Nephron progenitor cell (in vitro differentiated cells): Measurements from ENCODE around the gene SEMG2.

ENCODE experiments used
- DNase-seq: peaks from one replicate; pipeline ENCODE4 v3.0.0; 2021
- H3K27ac Mint-ChIP-seq: 2 replicates; pipeline ENCODE4 v1.8.0; 2021; ENCODE audit warnings: mild to moderate bottlenecking, moderate library complexity, mixed read lengths
- H3K27me3 Mint-ChIP-seq: 2 replicates; pipeline ENCODE4 v1.8.0; 2021; ENCODE audit warnings: mild to moderate bottlenecking, low read depth, mixed read lengths; ENCODE audit not compliant: poor library complexity
- H3K36me3 Mint-ChIP-seq: 2 replicates; pipeline ENCODE4 v1.8.0; 2021; ENCODE audit warnings: low read depth, mixed read lengths
- H3K4me1 Mint-ChIP-seq: 2 replicates; pipeline ENCODE4 v1.8.0; 2021; ENCODE audit warnings: mixed read lengths
- H3K4me3 Mint-ChIP-seq: 2 replicates; pipeline ENCODE4 v1.8.0; 2021; ENCODE audit warnings: mild to moderate bottlenecking, moderate library complexity, mixed read lengths
- H3K9me3 Mint-ChIP-seq: 2 replicates; pipeline ENCODE4 v1.8.0; 2021; ENCODE audit warnings: mild to moderate bottlenecking, moderate library complexity, mixed read lengths
- TF ChIP-seq, protein P1 (sequence below): fragments of 200-600 bp; sonication (generic); IDR thresholded peaks from 2 replicates; pipeline ENCODE4 v1.5.0; 2021; ENCODE audit warnings: antibody characterized with exemption

The SEMG2 gene

DNA sequence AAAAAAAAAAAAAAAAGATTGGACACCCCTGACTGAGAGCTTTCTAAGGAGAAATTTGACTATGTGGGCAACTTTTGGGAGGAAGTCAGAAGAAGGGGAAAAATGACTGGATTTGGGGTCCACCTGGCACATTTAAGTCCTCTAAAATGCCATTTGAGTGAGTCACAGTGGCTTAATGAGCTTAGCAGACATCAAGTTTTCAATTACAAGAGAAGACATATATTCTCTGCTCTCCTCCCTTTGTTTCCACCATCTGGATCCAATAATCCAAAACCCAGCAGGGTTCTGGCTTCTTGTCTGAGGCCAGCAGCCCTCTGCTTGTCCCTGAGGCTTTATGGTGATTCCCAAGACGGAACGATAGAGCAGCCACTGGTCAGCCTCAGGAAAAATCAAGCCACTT lies 39.5 kb upstream of the SEMG2 start:
- Mint-ChIP-seq H3K4me3 (no peak overlapping the region), H3K27me3 (peaks cover 7% of the 10 kb centered on the region), H3K4me1 (no peaks in the 10 kb centered on the region), H3K36me3 (no peaks in the 10 kb centered on the region), H3K9me3 (no peaks in the 10 kb centered on the region), H3K27ac (peak overlapping the region; percentile 94)
- DNase-seq: no peak
- TF ChIP-seq, protein P1, sequence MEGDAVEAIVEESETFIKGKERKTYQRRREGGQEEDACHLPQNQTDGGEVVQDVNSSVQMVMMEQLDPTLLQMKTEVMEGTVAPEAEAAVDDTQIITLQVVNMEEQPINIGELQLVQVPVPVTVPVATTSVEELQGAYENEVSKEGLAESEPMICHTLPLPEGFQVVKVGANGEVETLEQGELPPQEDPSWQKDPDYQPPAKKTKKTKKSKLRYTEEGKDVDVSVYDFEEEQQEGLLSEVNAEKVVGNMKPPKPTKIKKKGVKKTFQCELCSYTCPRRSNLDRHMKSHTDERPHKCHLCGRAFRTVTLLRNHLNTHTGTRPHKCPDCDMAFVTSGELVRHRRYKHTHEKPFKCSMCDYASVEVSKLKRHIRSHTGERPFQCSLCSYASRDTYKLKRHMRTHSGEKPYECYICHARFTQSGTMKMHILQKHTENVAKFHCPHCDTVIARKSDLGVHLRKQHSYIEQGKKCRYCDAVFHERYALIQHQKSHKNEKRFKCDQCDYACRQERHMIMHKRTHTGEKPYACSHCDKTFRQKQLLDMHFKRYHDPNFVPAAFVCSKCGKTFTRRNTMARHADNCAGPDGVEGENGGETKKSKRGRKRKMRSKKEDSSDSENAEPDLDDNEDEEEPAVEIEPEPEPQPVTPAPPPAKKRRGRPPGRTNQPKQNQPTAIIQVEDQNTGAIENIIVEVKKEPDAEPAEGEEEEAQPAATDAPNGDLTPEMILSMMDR: no peak

DNA sequence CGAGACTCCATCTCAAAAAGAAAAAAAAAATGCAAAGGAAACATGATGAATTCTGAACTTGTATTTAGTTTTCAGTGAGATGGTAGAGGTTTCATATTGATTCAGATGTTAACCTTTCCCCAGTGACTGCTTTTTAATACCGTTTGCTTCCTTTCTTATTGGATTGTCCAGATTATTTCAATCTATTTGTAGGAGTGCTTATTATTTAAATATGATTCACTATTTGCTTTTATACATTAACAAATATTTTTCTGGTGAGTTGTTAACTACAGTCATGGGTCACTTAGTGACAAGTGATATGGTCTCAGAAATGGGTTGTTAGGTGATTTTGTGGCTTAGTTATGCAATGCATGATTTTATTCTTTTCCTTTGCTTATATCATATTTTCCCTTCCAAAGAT lies 38.1 kb upstream of the SEMG2 start:
- no peaks in the 10 kb centered on the region for H3K36me3 Mint-ChIP-seq
- TF ChIP-seq, protein P1: no peak
- no peaks in the 10 kb centered on the region for H3K9me3 Mint-ChIP-seq
- no peak overlapping the region for H3K4me3 Mint-ChIP-seq
- no peaks in the 10 kb centered on the region for H3K4me1 Mint-ChIP-seq
- no peak for DNase-seq
- peaks cover 8% of the 10 kb centered on the region for H3K27me3 Mint-ChIP-seq
- H3K27ac Mint-ChIP-seq: no peak overlapping the region

DNA sequence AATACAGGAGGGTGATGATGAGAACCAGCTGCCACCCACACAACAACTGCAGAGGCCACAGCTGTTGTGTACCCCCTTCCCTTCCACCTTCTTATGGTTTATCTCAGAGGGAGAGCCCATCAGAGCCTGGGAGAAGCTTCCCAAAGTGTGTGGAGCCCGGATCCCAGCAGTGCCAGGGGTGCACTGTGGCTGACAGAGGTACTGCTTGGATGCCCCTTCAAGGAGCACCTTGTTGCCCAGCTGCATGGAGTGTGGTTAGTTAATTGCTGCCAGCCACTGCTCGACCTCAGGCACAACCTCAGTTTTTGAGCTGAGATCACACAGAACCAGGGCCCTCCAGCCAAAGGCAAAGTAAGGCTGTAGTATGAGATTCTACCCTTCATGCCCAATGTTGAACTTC lies 33.5 kb upstream of the SEMG2 start:
- TF ChIP-seq, protein P1: no peak
- H3K27ac Mint-ChIP-seq: no peak overlapping the region
- H3K9me3 Mint-ChIP-seq: no peaks in the 10 kb centered on the region
- no peak for DNase-seq
- H3K36me3 Mint-ChIP-seq: no peaks in the 10 kb centered on the region
- peaks cover 14% of the 10 kb centered on the region for H3K27me3 Mint-ChIP-seq
- H3K4me3 Mint-ChIP-seq: no peak overlapping the region
- no peaks in the 10 kb centered on the region for H3K4me1 Mint-ChIP-seq

DNA sequence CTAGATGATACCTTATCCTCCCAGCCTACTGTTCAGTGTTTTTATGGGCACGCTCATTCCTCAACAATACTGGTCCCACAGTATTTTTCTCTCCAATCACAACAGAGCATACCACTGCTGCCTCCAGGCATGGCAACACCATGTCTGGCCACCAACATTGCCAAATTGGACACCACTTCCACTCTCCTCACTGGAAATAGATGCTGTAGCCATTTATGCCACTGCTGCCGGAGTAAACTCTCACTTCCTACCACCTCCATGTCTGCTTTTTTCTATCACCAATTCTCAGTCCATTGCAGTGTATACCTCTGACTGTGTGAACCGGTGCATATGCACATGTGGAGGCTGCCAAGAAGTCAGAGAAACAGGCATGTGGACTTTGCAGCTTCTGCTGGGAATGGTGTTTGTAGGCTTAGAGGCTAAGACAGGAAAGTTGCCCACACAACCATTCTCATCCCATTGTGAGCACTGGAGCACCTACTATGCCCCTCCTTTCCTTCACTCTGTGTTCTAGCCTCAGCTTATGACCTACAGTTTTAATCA lies 32.0 kb upstream of the SEMG2 start:
- peaks cover 12% of the 10 kb centered on the region for H3K27me3 Mint-ChIP-seq
- H3K9me3 Mint-ChIP-seq: no peaks in the 10 kb centered on the region
- DNase-seq: no peak
- H3K27ac Mint-ChIP-seq: no peak overlapping the region
- H3K4me1 Mint-ChIP-seq: no peaks in the 10 kb centered on the region
- TF ChIP-seq, protein P1: no peak
- H3K36me3 Mint-ChIP-seq: no peaks in the 10 kb centered on the region
- H3K4me3 Mint-ChIP-seq: no peak overlapping the region

DNA sequence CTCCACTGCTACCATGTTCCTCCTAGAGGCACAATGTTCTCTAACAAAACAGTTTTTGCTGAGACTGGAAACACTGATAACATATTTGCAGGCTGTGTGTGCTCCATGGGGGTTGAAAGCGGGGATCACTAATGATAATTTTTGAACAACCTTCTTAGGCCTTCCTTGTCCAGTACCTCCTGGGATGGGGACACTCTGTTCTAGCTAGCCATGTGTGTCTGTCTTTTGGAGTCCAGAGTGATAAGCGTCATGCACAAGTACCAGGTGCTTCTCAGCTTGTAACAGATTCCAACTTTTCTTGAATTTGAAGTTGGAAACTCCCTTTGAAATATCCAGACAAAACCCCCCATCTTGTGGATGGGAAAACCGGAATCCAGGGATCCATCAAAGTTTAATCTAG lies 31.3 kb upstream of the SEMG2 start:
- no peak overlapping the region for H3K4me3 Mint-ChIP-seq
- TF ChIP-seq, protein P1: no peak
- H3K9me3 Mint-ChIP-seq: no peaks in the 10 kb centered on the region
- no peak for DNase-seq
- peaks cover 8% of the 10 kb centered on the region for H3K27me3 Mint-ChIP-seq
- no peaks in the 10 kb centered on the region for H3K4me1 Mint-ChIP-seq
- H3K36me3 Mint-ChIP-seq: no peaks in the 10 kb centered on the region
- no peak overlapping the region for H3K27ac Mint-ChIP-seq

DNA sequence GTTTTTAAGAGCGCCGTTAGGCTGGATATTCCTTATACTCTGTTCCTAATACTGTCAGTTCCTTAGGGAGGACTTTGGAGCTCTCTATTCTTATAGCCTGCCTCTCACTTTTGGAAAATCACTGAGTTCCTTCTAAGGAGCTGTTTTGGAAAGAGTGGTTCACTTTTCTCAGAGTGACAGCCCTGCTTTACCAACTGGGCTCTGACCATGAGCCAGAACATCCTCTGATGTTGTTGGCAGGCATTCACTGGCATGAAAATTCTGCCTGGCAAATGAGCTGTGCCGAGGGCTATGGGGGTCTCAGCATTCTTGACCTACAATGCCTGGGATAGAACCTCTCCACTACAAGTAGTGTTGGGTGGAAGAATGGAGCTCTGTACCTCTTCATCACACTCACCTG lies 29.2 kb upstream of the SEMG2 start:
- no peaks in the 10 kb centered on the region for H3K36me3 Mint-ChIP-seq
- H3K4me3 Mint-ChIP-seq: no peak overlapping the region
- DNase-seq: no peak
- H3K27ac Mint-ChIP-seq: no peak overlapping the region
- TF ChIP-seq, protein P1: no peak
- H3K4me1 Mint-ChIP-seq: no peaks in the 10 kb centered on the region
- peaks cover 5% of the 10 kb centered on the region for H3K9me3 Mint-ChIP-seq
- peaks cover 5% of the 10 kb centered on the region for H3K27me3 Mint-ChIP-seq
